Naive B cell (primary cell): Measurements from ENCODE around the gene CLEC4C. TPM values are rescaled to one million over a fixed set of nuclear protein-coding genes. Genes with fewer than 3 reads are reported as not detected.

Experiments
- ATAC-seq, 2 donors: fragments of 150-1000 bp; cut with Tn5 transposase; 2 replicates each; pipeline ENCODE4 v1.10.0; 2021; ENCODE audit warnings: low read depth in 2 of 2, mild to moderate bottlenecking in 2 of 2, moderate library complexity in 2 of 2
- DNase-seq: peaks from one replicate; pipeline ENCODE4 v3.0.0; 2022
- H3K27ac Mint-ChIP-seq, 6 donors: one replicate each; pipeline ENCODE4 v1.8.0; 2020 to 2022; ENCODE audit warnings: mild to moderate bottlenecking in 6 of 6, mixed read lengths in 6 of 6, moderate library complexity in 5 of 6, inconsistent platforms in 2 of 6
- H3K27me3 Mint-ChIP-seq, 3 donors: one replicate each; pipeline ENCODE4 v1.8.0; 2021 to 2022; ENCODE audit warnings: mixed read lengths in 3 of 3, mild to moderate bottlenecking in 1 of 3
- H3K36me3 Mint-ChIP-seq, 2 donors: one replicate each; pipeline ENCODE4 v1.8.0; 2020 to 2022; ENCODE audit warnings: mixed read lengths in 2 of 2, inconsistent platforms in 1 of 2, mild to moderate bottlenecking in 1 of 2
- H3K4me1 Mint-ChIP-seq, 3 donors: one replicate each; pipeline ENCODE4 v1.8.0; 2020 to 2022; ENCODE audit warnings: mixed read lengths in 3 of 3, inconsistent platforms in 1 of 3, mild to moderate bottlenecking in 1 of 3, moderate library complexity in 1 of 3
- H3K4me3 Mint-ChIP-seq, 8 donors: one replicate each; pipeline ENCODE4 v1.8.0; 2020 to 2022; ENCODE audit warnings: mild to moderate bottlenecking in 8 of 8, mixed read lengths in 8 of 8, moderate library complexity in 8 of 8, inconsistent platforms in 2 of 8
- H3K9me3 Mint-ChIP-seq, 7 donors: one replicate each; pipeline ENCODE4 v1.8.0; 2020 to 2022; ENCODE audit warnings: mixed read lengths in 7 of 7, mild to moderate bottlenecking in 5 of 7, inconsistent platforms in 2 of 7, moderate library complexity in 1 of 7
- polyA plus RNA-seq, 6 donors: library from polyadenylated mRNA; unstranded; fragments of 300-500 nt; fragmentation: Illumina TruSeq; gene quantifications; one replicate each; pipeline ENCODE4 v1.2.3, GENCODE V29; 2021; ENCODE audit warnings: low read depth in 6 of 6

Gene CLEC4C
- polyA plus RNA-seq, 6 donors from 2014 or later, result 0.61 to 13.4 (median 7.6) TPM

DNA sequence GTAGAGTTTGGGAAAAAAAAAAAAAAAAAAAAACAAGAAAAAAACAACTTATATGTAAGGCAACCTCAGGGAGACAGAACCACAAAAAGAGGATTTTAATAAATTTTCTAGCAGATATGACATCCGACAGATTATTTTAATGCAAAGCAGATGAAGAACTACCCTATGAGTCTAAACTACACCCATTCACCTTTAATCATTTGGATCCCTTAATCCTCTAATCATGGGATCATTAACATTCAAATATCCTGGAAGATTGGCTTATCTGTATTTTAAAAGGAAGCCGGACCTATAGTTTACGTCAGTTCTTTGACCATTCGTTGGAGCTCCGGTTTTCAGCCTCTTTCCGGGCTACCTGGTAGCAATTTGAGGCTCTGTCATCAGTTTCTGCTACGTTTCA, 36.0 kb downstream of the CLEC4C start, which contains the start of gene DPPA3:
DPPA3 (plus strand) TSS at position 301 of the 400 bp plus-strand sequence. CDS start 138 bp downstream, outside the sequence.
- no peak within 1 kb of the TSS for H3K4me3 Mint-ChIP-seq
- H3K9me3 Mint-ChIP-seq, result no peaks in the 10 kb centered on the region
- no peaks in the 10 kb centered on the region for H3K36me3 Mint-ChIP-seq
- no peak for ATAC-seq
- no peak for DNase-seq
- H3K4me1 Mint-ChIP-seq, result no peaks in the 10 kb centered on the region
- H3K27ac Mint-ChIP-seq, result peak within 1 kb of the TSS in 1 of 6 donors; percentile 69
- no peaks in the 10 kb centered on the region for H3K27me3 Mint-ChIP-seq

DNA sequence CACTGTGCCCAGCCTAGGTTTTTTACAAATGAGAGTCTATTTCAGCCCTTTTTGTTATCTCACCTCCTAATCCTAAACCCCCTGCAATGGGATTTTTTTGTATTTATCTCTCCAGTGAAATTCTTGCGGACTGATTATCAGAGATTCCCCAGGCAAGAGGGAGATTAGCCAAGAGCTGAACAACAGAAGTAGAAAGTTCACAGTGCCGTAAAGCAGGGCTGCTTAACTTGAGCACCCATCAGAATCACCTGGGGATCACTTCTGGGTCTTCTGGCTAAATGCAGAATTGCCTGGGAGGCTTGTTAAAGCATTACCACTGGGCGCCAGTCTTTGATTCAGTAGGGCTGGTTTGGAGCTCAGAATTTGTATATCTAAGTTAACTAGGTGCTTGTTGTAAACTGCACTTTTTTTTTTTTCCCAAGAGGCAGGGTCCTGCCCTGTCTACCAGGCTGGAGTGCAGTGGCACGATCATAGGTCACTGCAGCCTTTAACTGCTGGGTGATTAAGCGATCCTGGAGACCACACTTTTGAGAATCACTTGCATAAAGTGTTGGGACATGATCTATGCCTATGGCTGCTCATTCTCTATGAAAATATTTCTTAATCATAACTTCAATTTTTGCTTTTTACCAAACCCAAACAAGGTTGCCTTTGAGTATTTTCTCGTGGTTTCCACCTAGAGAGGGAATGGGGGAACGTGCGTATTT, 37.1 kb downstream of the CLEC4C start:
- ATAC-seq (no peak), DNase-seq (no peak)
- Mint-ChIP-seq H3K4me3 (no peak overlapping the region), H3K27me3 (no peaks in the 10 kb centered on the region), H3K4me1 (no peaks in the 10 kb centered on the region), H3K36me3 (no peaks in the 10 kb centered on the region), H3K9me3 (no peaks in the 10 kb centered on the region), H3K27ac (no peak overlapping the region)

DNA sequence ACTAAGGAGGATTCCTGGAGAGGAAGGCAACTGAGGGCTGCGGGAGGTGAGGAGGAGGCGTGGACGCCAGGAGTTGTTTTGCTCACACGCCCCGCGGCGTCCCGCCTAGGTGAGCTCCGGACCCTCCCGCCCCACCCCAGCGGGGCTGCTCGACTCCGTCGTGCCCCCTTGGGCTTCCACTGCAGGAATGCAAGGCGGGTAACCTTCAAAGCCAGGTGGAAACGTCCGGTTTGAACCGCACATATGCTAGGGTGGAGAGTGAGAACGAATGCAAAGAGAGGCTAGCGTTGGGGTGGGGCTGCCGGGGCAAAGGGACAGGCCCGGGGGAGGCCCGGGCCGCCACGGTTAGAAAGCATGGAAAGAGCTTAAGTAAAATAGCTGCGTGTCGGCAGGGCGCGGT, 41.3 kb downstream of the CLEC4C start:
- H3K4me1 Mint-ChIP-seq, result no peaks in the 10 kb centered on the region
- no peak for ATAC-seq
- no peak overlapping the region for H3K27ac Mint-ChIP-seq
- no peak for DNase-seq
- H3K27me3 Mint-ChIP-seq, result no peaks in the 10 kb centered on the region
- no peak overlapping the region for H3K4me3 Mint-ChIP-seq
- H3K36me3 Mint-ChIP-seq, result no peaks in the 10 kb centered on the region
- no peaks in the 10 kb centered on the region for H3K9me3 Mint-ChIP-seq

DNA sequence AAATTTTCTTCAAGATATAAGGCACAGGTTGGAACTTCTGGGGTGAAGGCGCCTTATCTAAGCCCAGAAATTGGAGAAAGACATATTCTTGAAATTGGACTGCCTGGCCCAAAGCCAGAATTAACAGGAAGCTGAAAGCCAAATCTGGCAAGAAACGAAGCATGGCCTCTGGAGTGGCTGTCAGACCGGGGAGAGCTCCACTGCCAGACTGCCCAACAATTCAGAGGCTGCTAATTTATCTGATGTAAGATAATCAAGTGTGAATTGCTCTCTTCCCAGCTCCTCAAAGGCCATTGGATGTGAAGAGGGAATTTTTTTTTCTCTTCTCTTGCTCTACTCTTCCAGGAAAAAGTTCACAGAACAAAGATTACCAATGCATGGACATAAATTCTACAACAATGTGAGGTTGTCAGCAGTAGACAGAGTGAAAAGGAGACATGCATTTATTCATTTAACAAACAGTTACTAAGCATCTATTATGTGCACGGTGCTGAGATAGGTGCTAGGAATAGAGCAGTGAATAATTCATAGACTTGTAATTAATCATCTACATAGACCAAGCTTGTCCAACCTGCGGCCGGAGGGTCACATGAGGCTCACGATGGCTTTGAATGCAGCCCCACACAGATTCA, 51.5 kb downstream of the CLEC4C start, which contains the start of gene GDF3:
GDF3 (minus strand) TSS at position 210 of the 632 bp plus-strand sequence; CDS start at position 163, 47 bp downstream.
- no peak for ATAC-seq
- H3K27me3 Mint-ChIP-seq, result peaks cover 18 to 36% (median 29%) of the 10 kb centered on the region in 3 donors
- H3K4me3 Mint-ChIP-seq, result peak within 1 kb of the TSS in 2 of 8 donors; percentile 32 to 35
- peak within 1 kb of the TSS in 3 of 6 donors; percentile 26 to 42 (median 38) for H3K27ac Mint-ChIP-seq
- peaks cover 13 to 22% (median 20%) of the 10 kb centered on the region in 3 donors for H3K4me1 Mint-ChIP-seq
- no peaks in the 10 kb centered on the region for H3K36me3 Mint-ChIP-seq
- DNase-seq, result no peak
- no peaks in the 10 kb centered on the region for H3K9me3 Mint-ChIP-seq

DNA sequence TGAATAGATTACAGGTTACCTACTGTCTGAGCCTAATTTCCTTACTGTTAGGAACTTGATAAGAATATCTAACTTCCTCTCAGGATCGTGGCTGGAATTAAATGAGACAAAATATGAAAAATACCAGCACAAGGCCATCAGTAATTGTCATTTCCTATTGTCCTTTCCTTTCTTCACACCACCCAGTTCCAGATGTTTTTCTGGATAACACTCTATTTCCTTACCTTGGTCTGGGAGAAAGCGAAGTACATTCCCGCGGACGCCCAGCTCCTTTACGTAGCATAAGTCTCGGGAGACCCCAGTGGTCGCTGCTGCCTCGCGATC, 52.0 kb downstream of the CLEC4C start:
- H3K9me3 Mint-ChIP-seq, result no peaks in the 10 kb centered on the region
- ATAC-seq (no peak), DNase-seq (no peak)
- H3K36me3 Mint-ChIP-seq, result no peaks in the 10 kb centered on the region
- peak overlapping the region in 2 of 8 donors; percentile 32 to 35 for H3K4me3 Mint-ChIP-seq
- H3K4me1 Mint-ChIP-seq, result peaks cover 13 to 22% (median 20%) of the 10 kb centered on the region in 3 donors
- peak overlapping the region in 3 of 6 donors; percentile 26 to 42 (median 38) for H3K27ac Mint-ChIP-seq
- peaks cover 18 to 36% (median 29%) of the 10 kb centered on the region in 3 donors for H3K27me3 Mint-ChIP-seq

DNA sequence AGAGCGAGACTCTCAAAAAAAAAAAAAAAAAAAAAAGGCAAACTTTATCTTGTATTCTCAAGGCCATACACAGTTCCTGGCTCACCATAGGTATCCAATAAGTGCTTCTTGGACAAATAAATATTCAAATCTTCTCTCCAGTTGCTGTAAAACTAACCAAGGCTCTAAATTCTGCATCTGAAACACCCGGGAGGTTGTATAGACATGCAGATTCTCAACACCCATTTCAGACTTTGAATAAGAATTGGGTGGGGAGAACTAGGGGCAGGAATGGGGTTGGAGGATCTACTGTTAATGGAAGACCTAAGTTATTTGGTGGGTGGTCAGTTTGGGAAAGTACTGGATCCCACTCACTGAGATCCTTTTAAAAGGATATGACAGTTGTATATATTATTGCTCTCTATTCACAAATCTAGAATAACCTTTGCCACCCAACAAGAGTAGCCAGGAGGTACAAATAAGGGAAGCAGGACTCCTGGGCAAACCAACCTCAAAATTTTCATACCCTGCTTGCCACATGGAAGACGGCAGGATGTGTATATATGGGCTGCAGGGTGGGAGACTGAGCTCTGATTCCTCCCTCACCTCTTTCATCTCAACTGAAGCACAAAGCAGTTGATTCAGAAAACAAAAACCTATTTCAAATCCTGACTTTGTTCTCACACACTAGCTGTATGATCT, 52.5 kb downstream of the CLEC4C start:
- DNase-seq (no peak), ATAC-seq (no peak)
- Mint-ChIP-seq H3K9me3 (no peaks in the 10 kb centered on the region), H3K4me1 (peaks cover 13 to 22% (median 20%) of the 10 kb centered on the region in 3 donors), H3K27ac (no peak overlapping the region), H3K36me3 (no peaks in the 10 kb centered on the region), H3K4me3 (no peak overlapping the region), H3K27me3 (peaks cover 18 to 39% (median 29%) of the 10 kb centered on the region in 3 donors)

DNA sequence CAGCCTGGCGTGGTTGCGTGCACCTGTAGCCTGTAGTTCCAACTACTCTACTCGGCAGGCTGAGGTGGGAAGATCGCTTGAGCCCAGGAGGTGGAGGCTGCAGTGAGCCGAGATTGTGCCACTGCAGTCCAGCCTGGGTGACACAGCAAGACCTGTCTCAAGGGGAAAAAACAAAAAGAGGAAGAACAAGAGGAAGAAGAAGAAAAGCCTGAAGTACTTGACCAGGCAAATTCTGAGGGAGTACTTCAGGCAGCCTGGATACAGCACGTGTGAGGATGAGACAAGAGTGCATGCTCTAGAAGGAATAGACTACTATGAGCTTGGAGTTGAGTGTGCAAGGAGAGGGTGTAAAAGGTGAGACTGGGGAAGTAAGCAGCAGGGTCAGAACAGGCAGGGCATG, 53.4 kb downstream of the CLEC4C start:
- Mint-ChIP-seq H3K36me3 (no peaks in the 10 kb centered on the region), H3K27me3 (peaks cover 18 to 40% (median 29%) of the 10 kb centered on the region in 3 donors), H3K4me3 (peak overlapping the region in 1 of 8 donors; percentile 68), H3K4me1 (peaks cover 13 to 22% (median 20%) of the 10 kb centered on the region in 3 donors), H3K27ac (peak overlapping the region in 2 of 6 donors; percentile 27 to 68), H3K9me3 (no peaks in the 10 kb centered on the region)
- no peak for ATAC-seq
- DNase-seq, result no peak

DNA sequence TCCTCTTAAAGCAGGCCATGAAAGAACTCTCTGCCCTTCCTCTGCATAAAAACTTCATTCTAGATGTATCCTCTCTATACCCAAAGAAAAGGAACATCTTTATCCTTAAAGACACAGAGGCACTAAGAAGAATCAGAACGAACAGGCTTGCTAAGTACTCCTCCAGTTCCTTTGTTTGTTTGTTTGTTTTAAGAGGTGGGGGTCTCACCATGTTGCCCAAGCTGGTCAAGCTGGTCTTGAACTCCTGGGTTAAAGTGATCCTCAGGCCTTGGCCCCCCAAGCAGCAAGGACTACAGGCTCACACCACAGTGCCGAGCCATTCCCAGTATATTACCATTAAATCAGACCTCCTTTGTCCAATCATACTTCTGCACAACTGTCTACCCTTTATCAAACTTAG, 65.6 kb downstream of the CLEC4C start:
- no peak for ATAC-seq
- Mint-ChIP-seq H3K36me3 (no peaks in the 10 kb centered on the region), H3K27me3 (no peaks in the 10 kb centered on the region), H3K4me3 (no peak overlapping the region), H3K4me1 (peaks cover 9 to 13% (median 10%) of the 10 kb centered on the region in 3 donors), H3K9me3 (no peaks in the 10 kb centered on the region), H3K27ac (peak overlapping the region in 1 of 6 donors; percentile 57)
- no peak for DNase-seq

Other genes starting within 250 kb of the CLEC4C start
- gene CD163, start 243.6 kb downstream of the CLEC4C start, polyA plus RNA-seq, result under 1 TPM in 3 of 6 donors, not detected in 3; 0.19 to 0.35 (median 0.32) TPM
- gene APOBEC1, start 81.5 kb downstream of the CLEC4C start, polyA plus RNA-seq, result under 1 TPM in 1 of 6 donors, not detected in 5; 0.45 TPM
- not detected for gene GDF3, start 51.6 kb downstream of the CLEC4C start, polyA plus RNA-seq
- gene DPPA3, start 35.9 kb downstream of the CLEC4C start, polyA plus RNA-seq, result not detected
- not detected for gene NANOGNB, start 17.8 kb upstream of the CLEC4C start, polyA plus RNA-seq
- not detected for gene NANOG, start 42.0 kb upstream of the CLEC4C start, polyA plus RNA-seq
- gene SLC2A14, start 125.5 kb upstream of the CLEC4C start, polyA plus RNA-seq, result under 1 TPM in 1 of 6 donors, not detected in 5; 0.58 TPM
- gene SLC2A3, start 188.8 kb upstream of the CLEC4C start, polyA plus RNA-seq, result 100 to 1,000 TPM in 5 of 6 donors, 10 to 100 TPM in 1; 86.8 to 234 (median 144) TPM